Astrocyte (in vitro differentiated cells and primary cell): ENCODE measurements around the gene TRIM9. TPM values are rescaled to one million over a fixed set of nuclear protein-coding genes. Genes with fewer than 3 reads are reported as not detected.

ENCODE experiments used
- DNase-seq: peaks from one replicate; pipeline ENCODE4 v3.0.0-alpha.2; 2010; ENCODE audit warnings: low read depth
- FAIRE-seq: peaks from 2 replicates; lab custom pipeline; 2011; peaks lifted over from hg19 to GRCh38; lab: Jason Lieb, UNC
- H2AFZ ChIP-seq: 2 replicates; pipeline ENCODE4 v1.6.0; 2012; ENCODE audit warnings: low read depth, low read length, inconsistent platforms
- H3K27ac ChIP-seq: 2 replicates; pipeline ENCODE4 v1.5.1; 2011; ENCODE audit warnings: low read depth, low read length, inconsistent platforms
- H3K27me3 ChIP-seq: 2 replicates; pipeline ENCODE4 v1.6.0; 2011; ENCODE audit warnings: low read length, inconsistent platforms; ENCODE audit not compliant: insufficient read depth
- H3K36me3 ChIP-seq: 2 replicates; pipeline ENCODE4 v1.5.1; 2011; ENCODE audit warnings: low read length, inconsistent platforms; ENCODE audit not compliant: insufficient read depth
- H3K4me1 ChIP-seq: 2 replicates; pipeline ENCODE4 v1.5.1; 2011; ENCODE audit warnings: low read length, inconsistent platforms; ENCODE audit not compliant: insufficient read depth
- H3K4me2 ChIP-seq: 2 replicates; pipeline ENCODE4 v1.6.0; 2012; ENCODE audit warnings: low read length, inconsistent platforms
- H3K4me3 ChIP-seq: 2 replicates; pipeline ENCODE4 v1.5.1; 2011; ENCODE audit warnings: low read depth, mild to moderate bottlenecking, low read length, inconsistent platforms; ENCODE audit not compliant: insufficient read depth
- H3K79me2 ChIP-seq: 2 replicates; pipeline ENCODE4 v1.6.0; 2012; ENCODE audit warnings: mild to moderate bottlenecking, low read length, inconsistent platforms; ENCODE audit not compliant: insufficient read depth
- H3K9ac ChIP-seq: 2 replicates; pipeline ENCODE4 v1.6.0; 2012; ENCODE audit warnings: mild to moderate bottlenecking, low read length, inconsistent platforms
- H3K9me3 ChIP-seq: 2 replicates; pipeline ENCODE4 v1.5.1; 2012; ENCODE audit warnings: low read depth, mild to moderate bottlenecking, low read length, inconsistent platforms; ENCODE audit not compliant: insufficient read depth
- H4K20me1 ChIP-seq: 2 replicates; pipeline ENCODE4 v1.6.0; 2012; ENCODE audit warnings: low read length, inconsistent platforms; ENCODE audit not compliant: insufficient read depth
- H3K27ac Mint-ChIP-seq: one replicate; pipeline ENCODE4 v1.8.0; 2021; ENCODE audit warnings: mild to moderate bottlenecking, mixed read lengths; ENCODE audit not compliant: unreplicated experiment
- H3K27me3 Mint-ChIP-seq: one replicate; pipeline ENCODE4 v1.8.0; 2021; ENCODE audit warnings: low read depth, mixed read lengths; ENCODE audit not compliant: unreplicated experiment
- H3K36me3 Mint-ChIP-seq: one replicate; pipeline ENCODE4 v1.8.0; 2021; ENCODE audit warnings: low read depth, mixed read lengths; ENCODE audit not compliant: unreplicated experiment
- H3K4me1 Mint-ChIP-seq: one replicate; pipeline ENCODE4 v1.8.0; 2021; ENCODE audit warnings: low read depth, mixed read lengths; ENCODE audit not compliant: unreplicated experiment
- H3K4me3 Mint-ChIP-seq: one replicate; pipeline ENCODE4 v1.8.0; 2021; ENCODE audit warnings: mild to moderate bottlenecking, moderate library complexity, mixed read lengths; ENCODE audit not compliant: unreplicated experiment
- H3K9me3 Mint-ChIP-seq: one replicate; pipeline ENCODE4 v1.8.0; 2021; ENCODE audit warnings: mild to moderate bottlenecking, mixed read lengths; ENCODE audit not compliant: unreplicated experiment
- EZH2 ChIP-seq: IDR thresholded peaks from 2 replicates; pipeline ENCODE4 v1.6.1; 2012; ENCODE audit warnings: mild to moderate bottlenecking, low read length, inconsistent platforms; ENCODE audit not compliant: insufficient read depth
- total RNA-seq: library from RNA; stranded (reverse); gene quantifications from 2 replicates; pipeline ENCODE4 v1.2.1, GENCODE V29; 2021
- TF ChIP-seq, protein P1 (sequence below): IDR thresholded peaks from 2 replicates; pipeline ENCODE4 v1.5.1; 2011; ENCODE audit warnings: low read depth, mild to moderate bottlenecking, inconsistent platforms, low read length, moderate library complexity; ENCODE audit not compliant: insufficient read depth

The TRIM9 gene
- total RNA-seq, 1 donor from 2014 or later = 4.7 TPM

DNA sequence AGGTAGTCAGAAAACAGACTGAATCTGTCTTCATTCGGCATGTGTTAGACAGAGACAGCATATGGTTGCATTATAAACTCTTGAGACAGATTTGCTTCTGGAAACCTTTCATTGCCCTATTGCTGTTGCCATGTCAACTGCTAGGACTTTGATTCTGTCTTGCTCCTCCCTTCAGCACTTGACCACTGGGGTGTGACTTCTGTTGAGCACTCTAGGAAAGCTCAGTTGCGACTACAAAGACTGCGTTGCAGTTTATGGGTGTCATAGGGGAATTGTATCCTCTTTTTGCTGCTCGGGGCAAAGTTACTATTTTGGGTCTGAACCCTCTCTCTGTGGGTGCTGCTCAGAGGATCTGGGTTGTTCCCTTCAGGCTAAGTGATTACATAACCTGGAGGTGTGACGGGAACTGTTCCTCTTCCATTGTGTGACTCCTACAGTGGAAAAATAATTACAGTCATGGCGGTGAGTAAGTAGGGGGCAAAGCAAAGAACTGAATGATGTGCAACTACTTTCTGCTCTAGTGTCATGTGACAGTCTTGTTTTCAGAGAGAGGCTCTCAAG, 44.3 kb upstream of the TRIM9 start:
- H3K27ac ChIP-seq = no peak overlapping the region
- H3K9ac ChIP-seq = no peak overlapping the region
- H4K20me1 ChIP-seq = no peaks in the 10 kb centered on the region
- Mint-ChIP-seq H3K27me3 (no peaks in the 10 kb centered on the region), H3K36me3 (no peaks in the 10 kb centered on the region), H3K27ac (no peak overlapping the region), H3K4me3 (no peak overlapping the region), H3K9me3 (peaks cover 5% of the 10 kb centered on the region), H3K4me1 (peaks cover 4% of the 10 kb centered on the region)
- H3K4me2 ChIP-seq = no peak overlapping the region
- no peak for DNase-seq
- TF ChIP-seq, protein P1, sequence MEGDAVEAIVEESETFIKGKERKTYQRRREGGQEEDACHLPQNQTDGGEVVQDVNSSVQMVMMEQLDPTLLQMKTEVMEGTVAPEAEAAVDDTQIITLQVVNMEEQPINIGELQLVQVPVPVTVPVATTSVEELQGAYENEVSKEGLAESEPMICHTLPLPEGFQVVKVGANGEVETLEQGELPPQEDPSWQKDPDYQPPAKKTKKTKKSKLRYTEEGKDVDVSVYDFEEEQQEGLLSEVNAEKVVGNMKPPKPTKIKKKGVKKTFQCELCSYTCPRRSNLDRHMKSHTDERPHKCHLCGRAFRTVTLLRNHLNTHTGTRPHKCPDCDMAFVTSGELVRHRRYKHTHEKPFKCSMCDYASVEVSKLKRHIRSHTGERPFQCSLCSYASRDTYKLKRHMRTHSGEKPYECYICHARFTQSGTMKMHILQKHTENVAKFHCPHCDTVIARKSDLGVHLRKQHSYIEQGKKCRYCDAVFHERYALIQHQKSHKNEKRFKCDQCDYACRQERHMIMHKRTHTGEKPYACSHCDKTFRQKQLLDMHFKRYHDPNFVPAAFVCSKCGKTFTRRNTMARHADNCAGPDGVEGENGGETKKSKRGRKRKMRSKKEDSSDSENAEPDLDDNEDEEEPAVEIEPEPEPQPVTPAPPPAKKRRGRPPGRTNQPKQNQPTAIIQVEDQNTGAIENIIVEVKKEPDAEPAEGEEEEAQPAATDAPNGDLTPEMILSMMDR = no peak
- no peak for TF ChIP-seq EZH2
- H3K4me3 ChIP-seq = no peak overlapping the region
- FAIRE-seq = no peak
- H3K4me1 ChIP-seq = no peaks in the 10 kb centered on the region
- no peaks in the 10 kb centered on the region for H3K27me3 ChIP-seq
- no peak overlapping the region for H2AFZ ChIP-seq
- no peaks in the 10 kb centered on the region for H3K36me3 ChIP-seq
- H3K9me3 ChIP-seq = no peaks in the 10 kb centered on the region
- no peaks in the 10 kb centered on the region for H3K79me2 ChIP-seq

DNA sequence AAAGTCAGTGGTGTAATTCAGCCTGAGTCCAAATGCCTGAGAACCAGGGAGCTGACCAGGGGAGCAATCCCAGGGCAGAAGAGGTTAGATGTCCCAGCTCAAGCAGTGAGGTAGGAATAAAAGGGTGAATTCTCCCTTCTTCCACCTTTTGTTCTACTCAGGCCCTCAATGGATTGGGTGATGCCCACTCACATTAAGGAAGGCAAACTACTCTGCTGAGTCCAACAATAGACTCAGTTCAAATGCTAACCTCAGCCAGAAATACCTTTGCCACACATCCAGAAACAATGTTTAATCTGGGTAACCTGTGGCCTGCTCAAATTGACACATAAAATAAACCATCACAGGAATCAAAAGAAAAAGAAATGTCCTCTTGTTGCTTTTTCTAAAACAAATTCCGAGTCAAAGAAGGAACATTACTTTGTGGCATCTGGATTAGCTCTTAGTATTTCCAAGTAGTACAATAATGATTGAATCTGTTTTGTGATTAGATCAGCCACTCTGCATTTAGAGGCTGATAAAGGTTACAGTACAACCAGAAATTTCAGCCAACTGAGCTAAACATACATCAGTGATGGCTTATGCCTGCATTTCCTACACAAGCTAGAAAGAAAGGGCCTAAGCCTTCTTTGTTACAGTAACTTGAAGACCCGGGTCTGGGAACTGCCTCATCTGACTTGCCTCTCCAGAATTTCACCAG, 43.6 kb upstream of the TRIM9 start:
- no peak for FAIRE-seq
- Mint-ChIP-seq H3K9me3 (peaks cover 7% of the 10 kb centered on the region), H3K36me3 (no peaks in the 10 kb centered on the region)

More for the DNA sequence above, 43.6 kb upstream of the TRIM9 start:
- no peaks in the 10 kb centered on the region for H3K9me3 ChIP-seq
- H3K27ac Mint-ChIP-seq = no peak overlapping the region
- no peak overlapping the region for H3K27ac ChIP-seq
- TF ChIP-seq, protein P1 = no peak
- TF ChIP-seq EZH2 = no peak
- no peak for DNase-seq
- H3K36me3 ChIP-seq = no peaks in the 10 kb centered on the region
- H3K4me1 ChIP-seq = no peaks in the 10 kb centered on the region
- peaks cover 3% of the 10 kb centered on the region for H3K4me1 Mint-ChIP-seq
- H3K79me2 ChIP-seq = no peaks in the 10 kb centered on the region
- H3K4me3 Mint-ChIP-seq = no peak overlapping the region
- H3K27me3 Mint-ChIP-seq = no peaks in the 10 kb centered on the region
- H3K9ac ChIP-seq = no peak overlapping the region
- H3K4me3 ChIP-seq = no peak overlapping the region
- H2AFZ ChIP-seq = no peak overlapping the region
- no peaks in the 10 kb centered on the region for H3K27me3 ChIP-seq
- H3K4me2 ChIP-seq = no peak overlapping the region
- no peaks in the 10 kb centered on the region for H4K20me1 ChIP-seq
